ENCODE data around the gene THAP3. TPM values are rescaled to one million over a fixed set of nuclear protein-coding genes. Genes with fewer than 3 reads are reported as not detected.
"Not testable (repeated sequence)": the region's sequence is repeated elsewhere in the genome, so short reads cannot be mapped to it uniquely, and the experiment has no call there.

THAP3 gene
- total RNA-seq, 4 donors from 2014 or later, result 16.3 to 36.9 (median 27.7) TPM

- Histone ChIP-seq H3K4me3 (no peak overlapping the region), H3K9me3 (no peaks in the 10 kb centered on the region), H3K4me1 (no peaks in the 10 kb centered on the region), H3K36me3 (peaks cover 0 to 37% of the 10 kb centered on the region in 2 donors), H3K27me3 (no peaks in the 10 kb centered on the region), H3K27ac (no peak overlapping the region)
- 86 to 88% methylated on average over 5 of the region's 5 CpGs for WGBS, 2 donors (ENCODE audit: low coverage in 1 of 2)
- ATAC-seq, result no peak
- TF ChIP-seq, protein P1, sequence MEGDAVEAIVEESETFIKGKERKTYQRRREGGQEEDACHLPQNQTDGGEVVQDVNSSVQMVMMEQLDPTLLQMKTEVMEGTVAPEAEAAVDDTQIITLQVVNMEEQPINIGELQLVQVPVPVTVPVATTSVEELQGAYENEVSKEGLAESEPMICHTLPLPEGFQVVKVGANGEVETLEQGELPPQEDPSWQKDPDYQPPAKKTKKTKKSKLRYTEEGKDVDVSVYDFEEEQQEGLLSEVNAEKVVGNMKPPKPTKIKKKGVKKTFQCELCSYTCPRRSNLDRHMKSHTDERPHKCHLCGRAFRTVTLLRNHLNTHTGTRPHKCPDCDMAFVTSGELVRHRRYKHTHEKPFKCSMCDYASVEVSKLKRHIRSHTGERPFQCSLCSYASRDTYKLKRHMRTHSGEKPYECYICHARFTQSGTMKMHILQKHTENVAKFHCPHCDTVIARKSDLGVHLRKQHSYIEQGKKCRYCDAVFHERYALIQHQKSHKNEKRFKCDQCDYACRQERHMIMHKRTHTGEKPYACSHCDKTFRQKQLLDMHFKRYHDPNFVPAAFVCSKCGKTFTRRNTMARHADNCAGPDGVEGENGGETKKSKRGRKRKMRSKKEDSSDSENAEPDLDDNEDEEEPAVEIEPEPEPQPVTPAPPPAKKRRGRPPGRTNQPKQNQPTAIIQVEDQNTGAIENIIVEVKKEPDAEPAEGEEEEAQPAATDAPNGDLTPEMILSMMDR (IDR thresholded peaks at IDR 0.05), result no peak
- TF ChIP-seq POLR2AphosphoS5 (IDR thresholded peaks at IDR 0.05) (no peak), EP300 (IDR thresholded peaks at IDR 0.05) (no peak), POLR2A (IDR thresholded peaks at IDR 0.05) (no peak)
Measured at GRCh38 chr1:6658359-6659060, 33.8 kb downstream of the THAP3 start.

DNA sequence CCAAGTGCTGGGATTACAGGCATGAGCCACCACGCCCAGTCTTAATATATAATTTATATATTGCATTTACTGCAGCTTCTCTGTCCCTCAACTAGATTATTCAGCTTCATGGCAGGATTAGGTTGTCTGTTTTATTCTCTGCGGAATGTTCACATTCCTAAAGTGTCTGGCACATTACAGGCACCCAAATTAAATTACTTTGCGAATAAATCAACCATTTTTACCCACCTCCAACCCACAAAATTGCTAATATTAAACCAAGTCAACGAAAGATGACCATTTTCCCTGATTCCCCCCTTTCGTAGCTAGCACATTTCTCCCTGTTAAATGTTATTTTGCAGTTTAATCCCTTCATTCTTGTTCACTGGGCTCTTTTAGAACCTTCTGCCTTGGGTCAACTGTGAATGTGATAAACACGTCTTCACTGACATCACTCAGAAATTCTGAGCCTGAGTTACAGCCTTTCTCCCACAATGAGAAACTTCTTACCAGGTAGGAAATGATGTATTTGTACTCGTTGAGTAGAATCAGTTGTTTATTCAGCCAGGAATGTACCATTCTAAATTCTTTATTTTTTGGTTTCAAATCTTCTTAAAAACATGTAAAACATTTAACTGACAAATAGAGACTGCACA is 35.9 kb downstream of the THAP3 start:
- 74 to 84% methylated on average over 6 to 7 of the region's 7 CpGs for WGBS, 2 donors (ENCODE audit: low coverage in 1 of 2)
- Histone ChIP-seq H3K4me1 (no peaks in the 10 kb centered on the region), H3K9me3 (no peaks in the 10 kb centered on the region), H3K4me3 (no peak overlapping the region), H3K27ac (no peak overlapping the region), H3K27me3 (no peaks in the 10 kb centered on the region), H3K36me3 (peaks cover 0 to 41% of the 10 kb centered on the region in 2 donors)
- TF ChIP-seq POLR2A (IDR thresholded peaks at IDR 0.05), result no peak
- no peak for TF ChIP-seq EP300 (IDR thresholded peaks at IDR 0.05)
- TF ChIP-seq, protein P1 (IDR thresholded peaks at IDR 0.05), result no peak
- no peak for TF ChIP-seq POLR2AphosphoS5 (IDR thresholded peaks at IDR 0.05)
- no peak for ATAC-seq

DNA sequence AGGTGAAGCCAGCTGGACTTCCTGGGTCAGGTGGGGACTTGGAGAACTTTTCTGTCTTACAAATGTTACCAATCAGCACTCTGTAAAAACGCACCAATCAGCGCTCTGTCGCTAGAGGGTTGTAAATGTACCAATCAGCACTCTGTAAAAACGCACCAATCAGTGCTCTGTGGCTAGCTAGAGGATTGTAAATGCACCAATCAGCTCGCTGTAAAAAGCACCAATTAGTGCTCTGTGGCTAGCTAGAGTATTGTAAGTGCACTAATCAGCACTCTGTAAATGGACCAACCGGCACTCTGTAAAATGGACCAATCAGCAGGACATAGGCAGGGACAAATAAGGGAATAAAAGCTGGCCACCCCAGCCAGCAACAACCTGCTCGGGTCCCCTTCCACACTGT is 37.8 kb downstream of the THAP3 start:
- not testable (repeated sequence) for H3K9me3 ChIP-seq, ATAC-seq, H3K4me1 ChIP-seq, H3K4me3 ChIP-seq, H3K27ac ChIP-seq, H3K27me3 ChIP-seq
- H3K36me3 ChIP-seq, result peaks cover 0 to 50% of the 10 kb centered on the region in 2 donors
- 88 to 100% methylated on average over 1 to 7 of the region's 7 CpGs for WGBS, 2 donors (ENCODE audit: low coverage in 1 of 2)

- Histone ChIP-seq H3K4me1 (no peaks in the 10 kb centered on the region), H3K9me3 (no peaks in the 10 kb centered on the region), H3K4me3 (no peak overlapping the region), H3K27me3 (no peaks in the 10 kb centered on the region), H3K27ac (no peak overlapping the region), H3K36me3 (peaks cover 0 to 64% of the 10 kb centered on the region in 2 donors)
- TF ChIP-seq, protein P1 (IDR thresholded peaks at IDR 0.05), result no peak
- TF ChIP-seq POLR2AphosphoS5 (IDR thresholded peaks at IDR 0.05), result no peak
- no peak for TF ChIP-seq EP300 (IDR thresholded peaks at IDR 0.05)
- TF ChIP-seq POLR2A (IDR thresholded peaks at IDR 0.05), result no peak
- ATAC-seq, result no peak
- 86 to 95% methylated on average over 2 to 5 of the region's 5 CpGs for WGBS, 2 donors (ENCODE audit: low coverage in 1 of 2)
Measured at GRCh38 chr1:6666696-6667095, 42.0 kb downstream of the THAP3 start.

- H3K36me3 ChIP-seq, result peaks cover 0 to 64% of the 10 kb centered on the region in 2 donors
- H3K27ac ChIP-seq, result no peak overlapping the region
- no peak overlapping the region for H3K4me3 ChIP-seq
- H3K9me3 ChIP-seq, result no peaks in the 10 kb centered on the region
- 94% methylated on average over 3 of the region's 6 CpGs; no CpG with 5 or more reads in 1 of the 2 donors for WGBS, 2 donors (ENCODE audit: low coverage in 1 of 2)
- no peak for ATAC-seq
- H3K4me1 ChIP-seq, result no peaks in the 10 kb centered on the region
- TF ChIP-seq EP300 (IDR thresholded peaks at IDR 0.05) (no peak), POLR2AphosphoS5 (IDR thresholded peaks at IDR 0.05) (no peak), POLR2A (IDR thresholded peaks at IDR 0.05) (no peak)
- TF ChIP-seq, protein P1 (IDR thresholded peaks at IDR 0.05), result no peak
- H3K27me3 ChIP-seq, result no peaks in the 10 kb centered on the region
Measured at GRCh38 chr1:6667139-6667538, 42.5 kb downstream of the THAP3 start.

Measured in gastroesophageal sphincter (tissue), 4 donors.